Activated CD4-positive, CD25-positive, alpha-beta regulatory T cell treated with anti-CD3 and anti-CD28 coated beads, Interleukin-2, amount 50 U/mL, for 16 hours (primary cell): ENCODE measurements around the gene CTBP2.

Experiments
- DNase-seq: peaks from one replicate; pipeline ENCODE4 v3.0.0-alpha.2; 2020; ENCODE audit warnings: low read depth, low spot score

CTBP2 gene

GRCh38 chr10:125144693-125145623 is 15.4 kb downstream of the CTBP2 start:
- DNase-seq: no peak

GRCh38 chr10:125144206-125144605 is 16.2 kb downstream of the CTBP2 start:
- no peak for DNase-seq

- DNase-seq: no peak
These were observed 17.4 kb downstream of the CTBP2 start for GRCh38 chr10:125142946-125143345.

DNA sequence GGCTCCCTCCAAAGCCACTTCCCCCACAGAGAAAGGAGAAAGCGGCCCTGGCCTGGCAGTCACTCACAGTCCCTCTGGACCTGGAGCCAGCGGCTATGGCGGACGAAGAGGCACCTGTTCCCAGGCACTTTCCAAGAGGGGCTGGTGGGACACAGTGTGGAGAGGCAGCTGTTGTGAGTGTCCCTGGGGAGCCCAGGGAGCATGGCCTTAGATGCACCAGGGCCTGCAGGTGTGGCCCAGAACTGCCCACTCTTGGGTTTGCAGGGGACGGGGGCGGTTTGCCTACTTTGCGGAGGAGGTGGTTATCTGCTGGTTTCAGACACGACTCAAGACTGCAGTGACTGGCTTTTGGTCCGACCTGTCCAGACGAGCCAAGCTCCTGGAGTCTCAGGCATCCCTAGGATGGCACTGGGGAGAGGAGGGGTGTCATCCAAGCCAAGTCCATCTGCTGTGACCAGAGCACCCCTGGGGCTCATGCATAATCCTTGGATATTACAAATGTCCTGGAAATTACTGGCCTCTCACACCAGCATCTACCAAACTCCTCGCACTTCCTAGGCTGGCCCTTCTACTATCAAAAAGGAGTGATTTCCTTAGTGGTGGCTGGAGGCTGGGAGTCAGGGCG is 18.4 kb downstream of the CTBP2 start:
- no peak for DNase-seq

- DNase-seq: no peak
These were observed 19.1 kb downstream of the CTBP2 start for GRCh38 chr10:125141150-125141859.

- DNase-seq: no peak
These were observed 20.2 kb downstream of the CTBP2 start for GRCh38 chr10:125140151-125140550.

DNA sequence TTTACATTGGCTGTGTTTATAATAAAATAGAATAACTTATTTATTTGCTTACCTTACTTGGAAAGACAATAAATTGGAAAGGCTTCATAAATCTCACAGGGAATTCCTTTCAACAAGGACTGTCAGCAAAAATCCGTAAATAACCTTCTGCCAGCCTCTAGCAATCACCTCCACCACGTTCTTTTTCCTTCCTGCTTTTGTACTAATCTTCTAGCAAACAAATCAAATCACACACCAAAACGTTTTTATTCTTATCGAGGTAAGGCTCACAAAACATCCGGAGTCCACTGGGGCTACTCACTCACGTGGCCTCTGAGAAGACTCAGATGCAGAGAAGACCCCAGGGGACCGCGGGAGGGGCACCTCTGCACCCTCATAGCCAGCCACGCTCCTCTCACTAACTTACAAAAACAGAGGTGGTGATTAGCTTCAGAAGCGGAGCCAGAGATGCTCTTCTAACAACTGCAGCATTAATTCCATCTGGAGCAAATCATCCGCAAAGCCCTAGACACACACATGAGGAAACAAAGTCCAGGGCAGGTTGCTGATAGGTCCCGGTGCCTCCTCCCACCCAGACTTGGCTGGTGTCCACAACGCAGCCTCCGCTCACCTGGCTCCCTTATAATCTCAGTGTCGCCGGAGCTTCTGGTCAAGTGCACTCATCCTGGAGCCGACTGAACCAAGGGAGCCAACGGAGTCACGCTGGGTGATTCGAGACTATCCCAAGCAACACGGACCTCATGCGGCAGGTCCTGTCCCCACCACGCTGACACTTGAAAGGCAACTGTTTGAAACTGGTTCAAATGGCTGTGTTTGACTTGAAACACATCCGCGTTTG is 22.5 kb downstream of the CTBP2 start:
- no peak for DNase-seq

DNA sequence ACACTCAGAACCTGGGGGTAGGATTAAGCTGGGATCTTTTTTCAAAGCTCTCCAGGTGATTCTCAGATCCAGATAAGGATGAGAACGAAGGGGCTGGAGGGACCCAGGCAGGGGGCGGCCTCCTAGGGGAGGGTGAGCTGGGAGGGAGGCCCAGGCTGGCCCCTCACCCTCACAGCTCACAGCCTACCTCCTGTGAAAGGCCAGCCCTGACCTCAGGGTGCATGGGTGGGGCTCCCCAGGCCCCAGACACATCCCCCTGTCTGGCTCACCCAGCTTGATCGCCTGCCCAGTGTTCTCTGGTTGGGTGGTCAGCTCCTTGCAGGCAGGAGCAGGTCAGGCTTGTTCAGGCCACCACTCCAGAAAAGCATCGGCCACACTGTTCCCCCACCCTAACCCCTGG is 24.3 kb downstream of the CTBP2 start:
- DNase-seq: no peak

GRCh38 chr10:125135771-125136035 is 24.7 kb downstream of the CTBP2 start:
- no peak for DNase-seq

GRCh38 chr10:125134916-125135770 is 25.2 kb downstream of the CTBP2 start:
- DNase-seq: no peak

DNA sequence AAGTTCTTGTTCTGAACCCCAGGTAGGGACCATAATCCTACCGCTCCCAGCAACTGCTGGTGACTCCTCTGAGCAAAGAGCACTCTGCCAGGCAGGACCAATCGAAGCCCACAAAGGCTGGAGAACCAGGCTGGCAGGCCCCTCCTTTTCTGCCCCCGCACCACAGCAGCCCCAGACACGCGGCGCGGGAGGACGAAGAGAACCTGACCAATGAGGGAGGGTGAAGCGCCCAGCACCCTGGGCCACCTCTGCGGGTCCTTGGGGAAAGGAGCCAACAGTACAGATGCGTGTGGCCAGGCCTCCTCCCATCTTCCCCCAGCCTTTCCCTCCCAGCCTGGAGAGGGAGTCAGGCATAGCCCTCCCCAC is 25.9 kb downstream of the CTBP2 start:
- DNase-seq: no peak

GRCh38 chr10:125133696-125134482 is 26.5 kb downstream of the CTBP2 start:
- DNase-seq: no peak

GRCh38 chr10:125132344-125132743 is 28.0 kb downstream of the CTBP2 start:
- no peak for DNase-seq

GRCh38 chr10:125130916-125131315 is 29.4 kb downstream of the CTBP2 start:
- DNase-seq: no peak

DNA sequence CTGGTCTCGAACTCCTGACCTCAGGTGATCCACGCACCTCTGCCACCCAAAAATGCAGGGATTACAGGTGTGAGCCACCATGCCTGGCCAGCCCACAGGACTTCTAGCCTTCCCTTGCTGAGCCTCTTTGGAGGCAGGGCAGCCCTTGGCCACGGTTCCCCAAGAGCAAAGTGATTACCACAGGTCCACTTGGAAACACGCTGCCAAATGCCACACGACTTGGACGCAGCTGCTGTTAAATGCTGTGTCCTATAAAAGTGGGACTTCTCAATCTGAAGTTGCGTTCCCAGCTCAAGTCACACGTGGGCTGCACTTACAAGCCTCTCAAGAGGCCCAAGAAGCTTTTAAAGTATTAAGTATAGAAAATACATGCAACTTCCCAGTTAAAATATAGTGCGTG is 30.1 kb downstream of the CTBP2 start:
- no peak for DNase-seq

DNA sequence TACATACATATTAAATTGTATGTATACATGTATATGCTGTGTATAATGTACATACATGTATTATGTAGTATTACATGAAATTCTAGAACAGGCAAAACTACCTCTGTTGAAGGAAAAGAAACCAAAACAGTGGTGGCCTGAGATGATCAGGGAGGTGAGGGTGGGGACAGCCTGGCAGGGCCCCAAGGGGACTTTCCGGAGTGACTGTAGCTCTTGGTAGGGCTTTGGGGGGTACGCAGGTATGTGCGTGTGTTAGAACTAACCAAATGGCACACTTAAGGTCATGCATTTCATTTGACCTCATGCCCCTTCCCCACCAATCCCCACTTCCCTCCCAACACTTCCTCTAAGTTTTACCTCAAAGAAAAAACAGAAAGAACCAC is 31.3 kb downstream of the CTBP2 start:
- DNase-seq: no peak

DNA sequence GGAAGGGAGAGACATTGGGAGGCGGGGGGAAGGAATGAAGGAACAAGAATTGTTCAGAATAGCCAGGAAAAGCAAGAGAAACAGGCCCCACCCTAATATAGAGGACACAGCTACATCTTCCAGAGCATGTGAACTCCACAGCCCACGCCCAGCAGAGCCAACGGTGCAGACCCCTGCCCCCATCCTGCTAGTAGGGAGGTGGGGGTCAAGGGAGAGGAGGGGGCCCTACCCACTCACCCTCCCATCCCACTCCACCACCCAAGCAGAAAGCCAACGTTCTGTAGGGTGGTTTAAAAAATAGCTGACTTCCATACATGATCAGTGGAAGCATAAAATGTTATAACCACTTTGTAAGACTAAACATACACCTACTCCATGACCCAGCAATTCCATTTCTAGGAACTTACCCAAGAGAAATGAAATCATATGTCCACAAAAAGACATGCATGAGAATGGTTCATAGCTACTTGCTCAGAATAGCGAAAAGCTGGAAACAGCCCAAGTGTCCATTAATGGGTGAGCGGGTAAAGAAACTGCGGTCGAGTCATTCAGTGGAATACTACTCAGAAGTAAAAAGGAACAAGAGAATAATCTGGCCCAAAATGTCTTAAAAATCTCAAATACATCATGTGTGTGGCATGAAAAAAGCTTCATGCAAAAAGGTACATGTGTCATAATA is 31.8 kb downstream of the CTBP2 start:
- DNase-seq: no peak

GRCh38 chr10:125127986-125128385 is 32.4 kb downstream of the CTBP2 start:
- no peak for DNase-seq

DNA sequence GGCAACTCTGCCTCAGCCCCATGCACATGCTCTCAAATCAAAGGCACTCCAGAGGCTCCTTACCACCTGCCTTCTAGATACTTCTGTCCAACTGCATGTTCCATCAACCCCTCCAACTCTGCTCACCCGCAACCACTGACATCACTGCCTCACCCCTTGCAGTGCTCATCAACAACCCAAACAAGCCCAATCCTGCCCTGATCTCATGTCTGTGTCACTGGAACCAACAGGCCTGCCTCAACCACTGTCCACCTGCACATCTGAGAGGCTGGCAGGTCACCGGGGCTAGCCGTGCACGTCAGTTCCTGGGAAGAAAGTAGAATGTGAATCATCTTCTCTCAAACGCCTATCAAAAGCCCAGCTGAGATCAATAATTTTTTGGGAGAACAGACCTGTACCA is 33.3 kb downstream of the CTBP2 start:
- no peak for DNase-seq
